ENCODE data around the gene USE1. TPM values are rescaled to one million over a fixed set of nuclear protein-coding genes. Genes with fewer than 3 reads are reported as not detected.
A peak's percentile ranks its signal among the peaks of the same experiment; 100 is the strongest.

The USE1 gene
- total RNA-seq, 6 donors from 2014 or later: 21.6 to 49.3 (median 23.9) TPM

GRCh38 chr19:17240826-17241399 lies 25.8 kb downstream of the USE1 start:
- no peak for ATAC-seq (ENCODE audit: low FRiP score in 2 of 2)
- Histone ChIP-seq H3K27me3 (no peaks in the 10 kb centered on the region), H3K4me1 (peaks cover 26 to 71% (median 47%) of the 10 kb centered on the region in 4 donors), H3K27ac (peak overlapping the region; percentile 53 to 90 (median 69)), H3K36me3 (peaks cover 0 to 17% (median 6%) of the 10 kb centered on the region in 4 donors), H3K4me3 (no peak overlapping the region), H3K9me3 (no peaks in the 10 kb centered on the region)
- no peak for DNase-seq
- WGBS, 2 donors: 87 to 95% methylated on average over 5 to 6 of the region's 6 CpGs
- TF ChIP-seq POLR2AphosphoS5 (IDR thresholded peaks at IDR 0.05): no peak
- TF ChIP-seq CTCF (IDR thresholded peaks at IDR 0.05): no peak
- TF ChIP-seq POLR2A (IDR thresholded peaks at IDR 0.05): no peak
- no peak for TF ChIP-seq EP300 (IDR thresholded peaks at IDR 0.05)

GRCh38 chr19:17242431-17243208 lies 27.5 kb downstream of the USE1 start:
- H3K27me3 ChIP-seq: no peaks in the 10 kb centered on the region
- H3K4me3 ChIP-seq: peak overlapping the region in 2 of 4 donors; percentile 92 to 95
- no peak for DNase-seq
- peak overlapping the region; percentile 81 to 90 (median 88) for H3K27ac ChIP-seq
- H3K4me1 ChIP-seq: peaks cover 28 to 72% (median 50%) of the 10 kb centered on the region in 4 donors
- no peaks in the 10 kb centered on the region for H3K9me3 ChIP-seq
- no peak for TF ChIP-seq POLR2A (IDR thresholded peaks at IDR 0.05)
- TF ChIP-seq POLR2AphosphoS5 (IDR thresholded peaks at IDR 0.05): no peak
- TF ChIP-seq EP300 (IDR thresholded peaks at IDR 0.05): no peak
- no peak for TF ChIP-seq CTCF (IDR thresholded peaks at IDR 0.05)
- peaks cover 0 to 16% (median 6%) of the 10 kb centered on the region in 4 donors for H3K36me3 ChIP-seq
- ATAC-seq (ENCODE audit: low FRiP score in 2 of 2): no peak
- 100% methylated on average over 1 to 5 of the region's 8 CpGs for WGBS, 2 donors

GRCh38 chr19:17243211-17243829 lies 28.2 kb downstream of the USE1 start:
- H3K9me3 ChIP-seq: no peaks in the 10 kb centered on the region
- H3K27me3 ChIP-seq: no peaks in the 10 kb centered on the region
- DNase-seq (no peak), ATAC-seq (ENCODE audit: low FRiP score in 2 of 2) (no peak)
- peak overlapping the region; percentile 92 to 97 (median 96) for H3K4me3 ChIP-seq
- TF ChIP-seq CTCF (IDR thresholded peaks at IDR 0.05) (no peak), EP300 (IDR thresholded peaks at IDR 0.05) (no peak), POLR2A (IDR thresholded peaks at IDR 0.05) (no peak), POLR2AphosphoS5 (IDR thresholded peaks at IDR 0.05) (no peak)
- H3K4me1 ChIP-seq: peaks cover 28 to 72% (median 52%) of the 10 kb centered on the region in 4 donors
- WGBS, 2 donors: 55 to 69% methylated on average over 5 to 8 of the region's 8 CpGs
- peaks cover 0 to 10% (median 5%) of the 10 kb centered on the region in 4 donors for H3K36me3 ChIP-seq
- H3K27ac ChIP-seq: peak overlapping the region; percentile 81 to 90 (median 88)

GRCh38 chr19:17243830-17244617 lies 28.9 kb downstream of the USE1 start:
- 42 to 60% methylated on average over 17 to 42 of the region's 52 CpGs for WGBS, 2 donors
- peak overlapping the region; percentile 81 to 90 (median 88) for H3K27ac ChIP-seq
- peak; percentile 12 to 41 for ATAC-seq (ENCODE audit: low FRiP score in 2 of 2)

More at GRCh38 chr19:17243830-17244617, 28.9 kb downstream of the USE1 start:
- Histone ChIP-seq H3K36me3 (peaks cover 0 to 6% (median 2%) of the 10 kb centered on the region in 4 donors), H3K4me3 (peak overlapping the region; percentile 92 to 97 (median 96)), H3K27me3 (no peaks in the 10 kb centered on the region), H3K9me3 (no peaks in the 10 kb centered on the region), H3K4me1 (peaks cover 28 to 72% (median 55%) of the 10 kb centered on the region in 4 donors)
- peak in 1 of 4 donors; percentile 22 for TF ChIP-seq POLR2A (IDR thresholded peaks at IDR 0.05)
- no peak for TF ChIP-seq EP300 (IDR thresholded peaks at IDR 0.05)
- peak; percentile 72 to 85 for DNase-seq

All from upper lobe of left lung (tissue), 6 donors.